ENCODE results near the gene CATSPERZ. TPM values are rescaled to one million over a fixed set of nuclear protein-coding genes. Genes with fewer than 3 reads are reported as not detected.
"Not testable (repeated sequence)": the region's sequence is repeated elsewhere in the genome, so short reads cannot be mapped to it uniquely, and the experiment has no call there.

The CATSPERZ gene
- total and polyA plus RNA-seq, 4 donors = not detected

DNA sequence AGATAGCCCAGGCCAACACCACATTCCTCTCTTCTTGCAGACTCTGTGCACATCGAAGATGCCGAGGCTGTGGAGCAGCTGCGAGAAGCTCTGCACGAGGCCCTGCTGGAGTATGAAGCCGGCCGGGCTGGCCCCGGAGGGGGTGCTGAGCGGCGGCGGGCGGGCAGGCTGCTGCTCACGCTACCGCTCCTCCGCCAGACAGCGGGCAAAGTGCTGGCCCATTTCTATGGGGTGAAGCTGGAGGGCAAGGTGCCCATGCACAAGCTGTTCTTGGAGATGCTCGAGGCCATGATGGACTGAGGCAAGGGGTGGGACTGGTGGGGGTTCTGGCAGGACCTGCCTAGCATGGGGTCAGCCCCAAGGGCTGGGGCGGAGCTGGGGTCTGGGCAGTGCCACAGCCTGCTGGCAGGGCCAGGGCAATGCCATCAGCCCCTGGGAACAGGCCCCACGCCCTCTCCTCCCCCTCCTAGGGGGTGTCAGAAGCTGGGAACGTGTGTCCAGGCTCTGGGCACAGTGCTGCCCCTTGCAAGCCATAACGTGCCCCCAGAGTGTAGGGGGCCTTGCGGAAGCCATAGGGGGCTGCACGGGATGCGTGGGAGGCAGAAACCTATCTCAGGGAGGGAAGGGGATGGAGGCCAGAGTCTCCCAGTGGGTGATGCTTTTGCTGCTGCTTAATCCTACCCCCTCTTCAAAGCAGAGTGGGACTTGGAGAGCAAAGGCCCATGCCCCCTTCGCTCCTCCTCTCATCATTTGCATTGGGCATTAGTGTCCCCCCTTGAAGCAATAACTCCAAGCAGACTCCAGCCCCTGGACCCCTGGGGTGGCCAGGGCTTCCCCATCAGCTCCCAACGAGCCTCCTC, 15.7 kb downstream of the CATSPERZ start:
- H3K4me3 ChIP-seq (ENCODE audit: low read length in 2 of 2); DNase-seq; H3K36me3 ChIP-seq (ENCODE audit: control insufficient read depth in 1 of 2, insufficient read depth in 2 of 2, low read length in 1 of 2); ATAC-seq (ENCODE audit: low FRiP score); H3K4me1 ChIP-seq (ENCODE audit: control insufficient read depth in 1 of 2, insufficient read depth in 2 of 2, low read length in 2 of 2); H3K9me3 ChIP-seq (ENCODE audit: control insufficient read depth, low read length); H3K27ac ChIP-seq (ENCODE audit: low read depth in 1 of 2, low read length in 2 of 2); H3K27me3 ChIP-seq (ENCODE audit: control insufficient read depth in 1 of 2, insufficient read depth in 2 of 2, low read length in 1 of 2): not testable (repeated sequence)
- intact Hi-C loops (cut with DNase I) = loop anchor here in 1 of 2 donors (5.0 kb wide), 1 partner anchor 41 kb away; the partner anchor contains the start of gene RPS6KA4
- whole genome bisulfite sequencing, 2 donors = 70 to 71% methylated on average over 23 to 25 of the region's 25 CpGs

DNA sequence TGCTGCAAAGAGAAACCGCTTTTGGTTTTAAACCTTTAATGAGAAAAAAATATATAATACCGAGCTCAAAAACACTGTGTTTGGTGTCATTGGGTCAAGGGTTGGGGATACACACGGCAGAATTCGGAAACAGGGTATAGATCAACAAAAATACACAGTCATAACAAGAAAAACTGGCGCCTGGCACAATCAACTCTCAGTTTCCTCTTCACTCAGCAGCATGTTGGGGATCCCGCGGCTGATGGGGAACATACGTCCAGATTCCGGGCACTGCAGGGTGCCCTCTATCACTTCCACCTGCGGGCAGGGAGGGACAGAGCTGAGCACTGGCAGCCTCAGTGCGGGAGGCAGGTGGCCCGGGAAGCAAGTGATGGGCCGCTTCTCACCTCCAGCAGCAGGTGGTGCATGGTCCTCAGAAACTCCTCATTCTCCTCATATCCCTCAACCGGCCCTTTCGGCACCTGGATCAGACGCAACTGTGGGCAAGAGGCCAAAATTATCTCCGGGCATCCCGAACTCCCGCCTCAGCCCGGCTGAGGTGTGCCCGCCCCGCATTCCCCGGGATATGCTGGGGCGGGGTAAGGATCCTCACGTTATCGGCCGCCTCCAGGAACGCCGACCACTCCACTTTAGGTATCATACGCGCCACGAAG, 16.6 kb downstream of the CATSPERZ start:
- H3K9me3 ChIP-seq (ENCODE audit: control insufficient read depth, low read length) = no peaks in the 10 kb centered on the region
- H3K27me3 ChIP-seq (ENCODE audit: control insufficient read depth in 1 of 2, insufficient read depth in 2 of 2, low read length in 1 of 2) = no peaks in the 10 kb centered on the region
- no peak for DNase-seq
- peak overlapping the region; percentile 12 to 85 for H3K27ac ChIP-seq (ENCODE audit: low read depth in 1 of 2, low read length in 2 of 2)
- no peaks in the 10 kb centered on the region for H3K36me3 ChIP-seq (ENCODE audit: control insufficient read depth in 1 of 2, insufficient read depth in 2 of 2, low read length in 1 of 2)
- peak overlapping the region; percentile 27 to 56 for H3K4me3 ChIP-seq (ENCODE audit: low read length in 2 of 2)
- intact Hi-C loops (cut with DNase I) = loop anchor here in 1 of 2 donors (5.0 kb wide), 1 partner anchor 41 kb away; the partner anchor contains the start of gene RPS6KA4
- 6 to 7% methylated on average over 32 of the region's 32 CpGs for WGBS, 2 donors
- ATAC-seq (ENCODE audit: low FRiP score) = no peak
- H3K4me1 ChIP-seq (ENCODE audit: control insufficient read depth in 1 of 2, insufficient read depth in 2 of 2, low read length in 2 of 2) = no peaks in the 10 kb centered on the region

GRCh38 chr11:64317325-64317960, 17.3 kb downstream of the CATSPERZ start, which contains the start of gene TRMT112:
TRMT112 (minus strand) TSS chr11:64317559; CDS start chr11:64317526, 33 bp downstream.
- peak within 1 kb of the TSS; percentile 56 to 65 for H3K4me3 ChIP-seq (ENCODE audit: low read length in 2 of 2)
- H3K27me3 ChIP-seq (ENCODE audit: control insufficient read depth in 1 of 2, insufficient read depth in 2 of 2, low read length in 1 of 2) = no peaks in the 10 kb centered on the region
- WGBS, 2 donors = 0% methylated on average over 43 of the region's 43 CpGs
- no peaks in the 10 kb centered on the region for H3K4me1 ChIP-seq (ENCODE audit: control insufficient read depth in 1 of 2, insufficient read depth in 2 of 2, low read length in 2 of 2)
- DNase-seq (peak; percentile 96 to 97), ATAC-seq (ENCODE audit: low FRiP score) (peak; percentile 92)
- H3K9me3 ChIP-seq (ENCODE audit: control insufficient read depth, low read length) = no peaks in the 10 kb centered on the region
- no peaks in the 10 kb centered on the region for H3K36me3 ChIP-seq (ENCODE audit: control insufficient read depth in 1 of 2, insufficient read depth in 2 of 2, low read length in 1 of 2)
- intact Hi-C loops (cut with DNase I) = loop anchor here in 1 of 2 donors (5.0 kb wide), 1 partner anchor 40 kb away; the partner anchor contains the start of gene RPS6KA4
- H3K27ac ChIP-seq (ENCODE audit: low read depth in 1 of 2, low read length in 2 of 2) = peak within 1 kb of the TSS; percentile 32 to 85

- Histone ChIP-seq H3K4me3 (ENCODE audit: low read length in 2 of 2) (peak within 1 kb of the TSS; percentile 56 to 65), H3K27me3 (ENCODE audit: control insufficient read depth in 1 of 2, insufficient read depth in 2 of 2, low read length in 1 of 2) (no peaks in the 10 kb centered on the region), H3K9me3 (ENCODE audit: control insufficient read depth, low read length) (no peaks in the 10 kb centered on the region), H3K27ac (ENCODE audit: low read depth in 1 of 2, low read length in 2 of 2) (peak within 1 kb of the TSS; percentile 32 to 85), H3K4me1 (ENCODE audit: control insufficient read depth in 1 of 2, insufficient read depth in 2 of 2, low read length in 2 of 2) (no peaks in the 10 kb centered on the region), H3K36me3 (ENCODE audit: control insufficient read depth in 1 of 2, insufficient read depth in 2 of 2, low read length in 1 of 2) (no peaks in the 10 kb centered on the region)
- ATAC-seq (ENCODE audit: low FRiP score) (peak; percentile 94), DNase-seq (peak; percentile 98)
- 1% methylated on average over 56 to 61 of the region's 61 CpGs for WGBS, 2 donors
- intact Hi-C loops (cut with DNase I) = loop anchor here (1.0 to 5.0 kb wide), 2 partner anchors 37 to 39 kb away; partner anchors contain the start of gene RPS6KA4 (in 1 of the 2)
These were observed 18.0 kb downstream of the CATSPERZ start, which contains the start of gene PRDX5 for GRCh38 chr11:64317961-64318765. PRDX5 (plus strand) TSS chr11:64318121; CDS start chr11:64318216, 95 bp downstream.

GRCh38 chr11:64318766-64319761, 18.9 kb downstream of the CATSPERZ start:
- Histone ChIP-seq H3K27me3 (ENCODE audit: control insufficient read depth in 1 of 2, insufficient read depth in 2 of 2, low read length in 1 of 2) (no peaks in the 10 kb centered on the region), H3K4me3 (ENCODE audit: low read length in 2 of 2) (peak overlapping the region; percentile 43 to 65), H3K4me1 (ENCODE audit: control insufficient read depth in 1 of 2, insufficient read depth in 2 of 2, low read length in 2 of 2) (no peaks in the 10 kb centered on the region), H3K27ac (ENCODE audit: low read depth in 1 of 2, low read length in 2 of 2) (peak overlapping the region in 1 of 2 donors; percentile 10), H3K9me3 (ENCODE audit: control insufficient read depth, low read length) (no peaks in the 10 kb centered on the region), H3K36me3 (ENCODE audit: control insufficient read depth in 1 of 2, insufficient read depth in 2 of 2, low read length in 1 of 2) (no peaks in the 10 kb centered on the region)
- DNase-seq (no peak), ATAC-seq (ENCODE audit: low FRiP score) (no peak)
- intact Hi-C loops (cut with DNase I) = loop anchor here (1.0 to 5.0 kb wide), 2 partner anchors 36 to 38 kb away; partner anchors contain the start of gene RPS6KA4 (in 1 of the 2)
- 28 to 29% methylated on average over 19 of the region's 19 CpGs for WGBS, 2 donors

DNA sequence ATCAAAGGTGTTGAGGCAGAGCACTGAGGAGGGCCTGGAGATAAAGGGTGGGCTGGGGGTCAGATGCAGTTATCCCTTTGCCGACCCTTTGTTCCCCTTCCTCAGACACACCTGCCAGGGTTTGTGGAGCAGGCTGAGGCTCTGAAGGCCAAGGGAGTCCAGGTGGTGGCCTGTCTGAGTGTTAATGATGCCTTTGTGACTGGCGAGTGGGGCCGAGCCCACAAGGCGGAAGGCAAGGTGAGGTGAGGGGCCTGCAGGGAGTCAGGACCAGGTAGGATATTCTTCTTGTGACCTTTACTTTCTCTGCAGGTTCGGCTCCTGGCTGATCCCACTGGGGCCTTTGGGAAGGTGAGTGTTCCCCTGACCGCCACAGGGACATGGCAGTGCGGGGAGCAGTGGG, 20.4 kb downstream of the CATSPERZ start:
- no peak overlapping the region for H3K27ac ChIP-seq (ENCODE audit: low read depth in 1 of 2, low read length in 2 of 2)
- no peak overlapping the region for H3K4me3 ChIP-seq (ENCODE audit: low read length in 2 of 2)
- H3K27me3 ChIP-seq (ENCODE audit: control insufficient read depth in 1 of 2, insufficient read depth in 2 of 2, low read length in 1 of 2) = no peaks in the 10 kb centered on the region
- intact Hi-C loops (cut with DNase I) = no loop called here
- DNase-seq = no peak
- 94 to 97% methylated on average over 7 of the region's 7 CpGs for WGBS, 2 donors
- no peaks in the 10 kb centered on the region for H3K4me1 ChIP-seq (ENCODE audit: control insufficient read depth in 1 of 2, insufficient read depth in 2 of 2, low read length in 2 of 2)
- no peak for ATAC-seq (ENCODE audit: low FRiP score)
- H3K9me3 ChIP-seq (ENCODE audit: control insufficient read depth, low read length) = no peaks in the 10 kb centered on the region
- no peaks in the 10 kb centered on the region for H3K36me3 ChIP-seq (ENCODE audit: control insufficient read depth in 1 of 2, insufficient read depth in 2 of 2, low read length in 1 of 2)

DNA sequence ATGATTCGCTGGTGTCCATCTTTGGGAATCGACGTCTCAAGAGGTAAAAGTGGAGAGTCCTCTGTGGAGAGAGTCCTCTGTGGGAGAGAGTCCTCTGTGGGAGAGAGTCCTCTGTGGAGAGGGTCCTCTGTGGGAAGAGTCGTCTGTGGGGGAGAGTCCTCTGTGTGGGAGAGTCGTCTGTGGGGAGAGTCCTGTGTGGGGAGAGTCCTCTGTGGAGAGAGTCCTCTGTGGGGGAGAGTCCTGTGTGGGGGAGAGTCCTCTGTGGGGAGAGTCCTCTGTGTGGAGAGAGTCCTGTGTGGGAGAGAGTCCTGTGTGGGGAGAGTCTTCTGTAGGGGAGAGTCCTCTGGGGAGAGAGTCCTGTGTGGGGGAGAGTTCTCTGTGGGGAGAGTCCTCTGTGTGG, 20.9 kb downstream of the CATSPERZ start:
- 84 to 85% methylated on average over 5 of the region's 5 CpGs for whole genome bisulfite sequencing, 2 donors
- intact Hi-C loops (cut with DNase I) = no loop called here
- ATAC-seq (ENCODE audit: low FRiP score) = no peak

More for the DNA sequence above, 20.9 kb downstream of the CATSPERZ start:
- Histone ChIP-seq H3K27me3 (ENCODE audit: control insufficient read depth in 1 of 2, insufficient read depth in 2 of 2, low read length in 1 of 2) (no peaks in the 10 kb centered on the region), H3K27ac (ENCODE audit: low read depth in 1 of 2, low read length in 2 of 2) (no peak overlapping the region), H3K4me1 (ENCODE audit: control insufficient read depth in 1 of 2, insufficient read depth in 2 of 2, low read length in 2 of 2) (no peaks in the 10 kb centered on the region), H3K9me3 (ENCODE audit: control insufficient read depth, low read length) (no peaks in the 10 kb centered on the region), H3K36me3 (ENCODE audit: control insufficient read depth in 1 of 2, insufficient read depth in 2 of 2, low read length in 1 of 2) (no peaks in the 10 kb centered on the region), H3K4me3 (ENCODE audit: low read length in 2 of 2) (no peak overlapping the region)
- DNase-seq = no peak

All from aorta (tissue), 5 donors.